Smooth muscle cell (in vitro differentiated cells): ENCODE results near the gene STK24. TPM values are rescaled to one million over a fixed set of nuclear protein-coding genes. Genes with fewer than 3 reads are reported as not detected.

ENCODE experiments used
- DNase-seq: peaks from one replicate; lab custom pipeline; 2025; ENCODE audit not compliant: unreplicated experiment; lab: John Stamatoyannopoulos, UW
- H2AFZ ChIP-seq: fragments of 200-600 bp; sonication (generic); 2 replicates; pipeline ENCODE4 v1.6.0; 2016; ENCODE audit warnings: antibody characterized with exemption, low read depth, mild to moderate bottlenecking
- H3F3A ChIP-seq: fragments of 200-600 bp; sonication (generic); 2 replicates; pipeline ENCODE4 v1.6.0; 2017; ENCODE audit warnings: antibody characterized with exemption, low read depth
- H3K27ac ChIP-seq: fragments of 200-600 bp; sonication (generic); 2 replicates; pipeline ENCODE4 v1.5.1; 2016; ENCODE audit warnings: low read depth, mild to moderate bottlenecking
- H3K27me3 ChIP-seq: fragments of 200-600 bp; sonication (generic); 2 replicates; pipeline ENCODE4 v1.6.1; 2016; ENCODE audit warnings: low read depth, mild to moderate bottlenecking
- H3K36me3 ChIP-seq: fragments of 200-600 bp; sonication (generic); 2 replicates; pipeline ENCODE4 v1.5.1; 2016; ENCODE audit warnings: low read depth
- H3K4me1 ChIP-seq: fragments of 200-600 bp; sonication (generic); 2 replicates; pipeline ENCODE4 v1.5.1; 2016; ENCODE audit warnings: low read depth
- H3K4me2 ChIP-seq: fragments of 200-600 bp; sonication (generic); 2 replicates; pipeline ENCODE4 v1.6.0; 2016; ENCODE audit warnings: mild to moderate bottlenecking
- H3K4me3 ChIP-seq: fragments of 200-600 bp; sonication (generic); 2 replicates; pipeline ENCODE4 v1.5.1; 2016; ENCODE audit warnings: mild to moderate bottlenecking
- H3K79me2 ChIP-seq: fragments of 200-600 bp; sonication (generic); 2 replicates; pipeline ENCODE4 v1.6.0; 2016; ENCODE audit warnings: low read depth, mild to moderate bottlenecking
- H3K9ac ChIP-seq: fragments of 200-600 bp; sonication (generic); 2 replicates; pipeline ENCODE4 v1.6.0; 2016; ENCODE audit warnings: low read depth
- H3K9me3 ChIP-seq: fragments of 200-600 bp; sonication (generic); replicated peaks from 2 replicates; pipeline ENCODE4 v1.5.1; 2016; ENCODE audit warnings: low read depth
- H4K20me1 ChIP-seq: fragments of 200-600 bp; sonication (generic); 2 replicates; pipeline ENCODE4 v1.6.0; 2016; ENCODE audit warnings: low read depth
- CTCF ChIP-seq: fragments of 200-600 bp; sonication (generic); IDR thresholded peaks from 2 replicates; pipeline ENCODE4 v1.5.1; 2017; ENCODE audit warnings: borderline replicate concordance, mild to moderate bottlenecking, antibody characterized with exemption; ENCODE audit not compliant: insufficient read depth, poor library complexity, severe bottlenecking
- WGBS: methylation state at CpG from one replicate; pipeline ENCODE4 v1.1.7; 2016; ENCODE audit warnings: low lambda C conversion rate; 5-methylcytosine and 5-hydroxymethylcytosine counted together
- polyA plus RNA-seq: library from polyadenylated mRNA; unstranded; fragments of >200 nt; fragmentation: Nextera tagmentation; extraction: Ambion mirVana; gene quantifications from 2 replicates; pipeline ENCODE4 v1.2.1, GENCODE V29; 2016
- total RNA-seq: library from RNA; depleted of rRNA; stranded (reverse); fragments of >200 nt; gene quantifications from 2 replicates; pipeline ENCODE4 v1.2.3, GENCODE V29; 2014

STK24 gene
- total and polyA plus RNA-seq, 2 experiments from 2014 or later: 80.2 to 89.1 TPM

- Histone ChIP-seq H3K27me3 (no peaks in the 10 kb centered on the region), H2AFZ (no peak overlapping the region), H3K4me2 (no peak overlapping the region), H3K9me3 (no peaks in the 10 kb centered on the region), H3F3A (no peaks in the 10 kb centered on the region), H3K9ac (no peak overlapping the region), H3K27ac (no peak overlapping the region), H4K20me1 (no peaks in the 10 kb centered on the region), H3K79me2 (no peaks in the 10 kb centered on the region), H3K4me1 (peaks cover 3% of the 10 kb centered on the region), H3K36me3 (peaks cover 2% of the 10 kb centered on the region), H3K4me3 (no peak overlapping the region)
- DNase-seq: no peak
- no peak for TF ChIP-seq CTCF
- 100% methylated on average over 2 of the region's 2 CpGs for WGBS
Observed at GRCh38 chr13:98403076-98403475, 173.8 kb downstream of the STK24 start.

- no peaks in the 10 kb centered on the region for H3K27me3 ChIP-seq
Observed at GRCh38 chr13:98401934-98402333, 175.0 kb downstream of the STK24 start.

GRCh38 chr13:98399756-98400155 lies 177.2 kb downstream of the STK24 start:
- TF ChIP-seq CTCF: no peak
- no peaks in the 10 kb centered on the region for H3F3A ChIP-seq
- peak overlapping the region; percentile 27 for H3K27ac ChIP-seq
- no peak overlapping the region for H3K9ac ChIP-seq
- H3K4me1 ChIP-seq: peaks cover 1% of the 10 kb centered on the region
- H3K79me2 ChIP-seq: no peaks in the 10 kb centered on the region
- H4K20me1 ChIP-seq: no peaks in the 10 kb centered on the region
- no peak overlapping the region for H3K4me2 ChIP-seq
- no peak overlapping the region for H2AFZ ChIP-seq
- no peak for DNase-seq
- H3K27me3 ChIP-seq: no peaks in the 10 kb centered on the region
- WGBS: 35% methylated on average over 4 of the region's 4 CpGs
- no peaks in the 10 kb centered on the region for H3K9me3 ChIP-seq
- H3K36me3 ChIP-seq: peaks cover 2% of the 10 kb centered on the region
- no peak overlapping the region for H3K4me3 ChIP-seq

More at GRCh38 chr13:98401934-98402333, 175.0 kb downstream of the STK24 start:
- WGBS: 88% methylated on average over 12 of the region's 13 CpGs
- no peak for DNase-seq
- H3K9me3 ChIP-seq: no peaks in the 10 kb centered on the region
- H3K9ac ChIP-seq: no peak overlapping the region
- peaks cover 3% of the 10 kb centered on the region for H3K4me1 ChIP-seq
- H4K20me1 ChIP-seq: no peaks in the 10 kb centered on the region
- no peak overlapping the region for H3K27ac ChIP-seq
- H3K79me2 ChIP-seq: no peaks in the 10 kb centered on the region
- H3K36me3 ChIP-seq: peaks cover 2% of the 10 kb centered on the region
- H3K4me3 ChIP-seq: no peak overlapping the region
- no peak overlapping the region for H2AFZ ChIP-seq
- TF ChIP-seq CTCF: no peak
- no peak overlapping the region for H3K4me2 ChIP-seq
- H3F3A ChIP-seq: no peaks in the 10 kb centered on the region

GRCh38 chr13:98398581-98398980 lies 178.3 kb downstream of the STK24 start:
- no peaks in the 10 kb centered on the region for H3K9me3 ChIP-seq

More at GRCh38 chr13:98398581-98398980, 178.3 kb downstream of the STK24 start:
- WGBS: 73% methylated on average over 5 of the region's 5 CpGs
- Histone ChIP-seq H3K4me1 (no peaks in the 10 kb centered on the region), H3F3A (no peaks in the 10 kb centered on the region), H3K36me3 (no peaks in the 10 kb centered on the region), H3K4me3 (no peak overlapping the region), H3K4me2 (no peak overlapping the region), H3K79me2 (no peaks in the 10 kb centered on the region), H2AFZ (no peak overlapping the region), H3K27me3 (no peaks in the 10 kb centered on the region), H3K9ac (no peak overlapping the region), H4K20me1 (no peaks in the 10 kb centered on the region), H3K27ac (no peak overlapping the region)
- TF ChIP-seq CTCF: no peak
- no peak for DNase-seq
